HepG2 (cell line): ENCODE results near the gene LRRC43. TPM values are rescaled to one million over a fixed set of nuclear protein-coding genes. Genes with fewer than 3 reads are reported as not detected.

ENCODE experiments used
- CENPX ChIP-seq: sonication (generic); formaldehyde crosslinking; IDR thresholded peaks from 2 replicates; pipeline ENCODE4 v1.9.0; 2021; ENCODE audit warnings: mild to moderate bottlenecking, missing genetic modification reagents, moderate library complexity
- GZF1 ChIP-seq: sonication (generic); formaldehyde crosslinking; IDR thresholded peaks from 2 replicates; pipeline ENCODE4 v1.5.1; 2020; ENCODE audit warnings: mild to moderate bottlenecking, missing genetic modification reagents
- HDAC2 ChIP-seq: sonication (generic); formaldehyde crosslinking; IDR thresholded peaks from 2 replicates; pipeline ENCODE4 v1.4.0; 2020; ENCODE audit warnings: missing genetic modification reagents
- HMGA1 ChIP-seq: sonication (generic); formaldehyde crosslinking; conservative IDR thresholded peaks from 2 replicates; pipeline ENCODE4 v1.4.0; 2020; ENCODE audit warnings: missing genetic modification reagents
- KDM5A ChIP-seq: fragments of 200-600 bp; sonication (generic); IDR thresholded peaks from 2 replicates; pipeline ENCODE4 v1.7.0; 2018; ENCODE audit warnings: antibody characterized with exemption, mild to moderate bottlenecking, low read length, borderline replicate concordance
- NFE2 ChIP-seq: sonication (generic); formaldehyde crosslinking; IDR thresholded peaks from 2 replicates; pipeline ENCODE4 v1.4.0; 2020; ENCODE audit warnings: missing genetic modification reagents
- NFKB2 ChIP-seq: sonication (generic); formaldehyde crosslinking; IDR thresholded peaks from 2 replicates; pipeline ENCODE4 v1.4.0; 2020; ENCODE audit warnings: missing genetic modification reagents, borderline replicate concordance
- SMARCC2 ChIP-seq: fragments of 450-650 bp; IDR thresholded peaks from 2 replicates; pipeline ENCODE4 v1.6.1; 2017; ENCODE audit warnings: antibody characterized with exemption, mild to moderate bottlenecking
- SMC3 ChIP-seq: IDR thresholded peaks from 2 replicates; pipeline ENCODE4 v1.6.1; 2011; ENCODE audit warnings: low read length, improper control_type of control experiment
- SP5 ChIP-seq: IDR thresholded peaks from 2 replicates; pipeline ENCODE4 v1.6.1; 2016; ENCODE audit warnings: low read depth, borderline replicate concordance
- SRF ChIP-seq: IDR thresholded peaks from 2 replicates; pipeline ENCODE4 v1.6.1; 2011; ENCODE audit warnings: mild to moderate bottlenecking, low read depth, low read length, moderate library complexity
- ZBTB1 ChIP-seq: sonication (generic); formaldehyde crosslinking; IDR thresholded peaks from 2 replicates; pipeline ENCODE4 v1.4.0; 2020; ENCODE audit warnings: missing genetic modification reagents, borderline replicate concordance
- ZFY ChIP-seq: sonication (generic); formaldehyde crosslinking; IDR thresholded peaks from 2 replicates; pipeline ENCODE4 v1.4.0; 2020; ENCODE audit warnings: missing genetic modification reagents
- ZNF260 ChIP-seq: sonication (generic); formaldehyde crosslinking; IDR thresholded peaks from 2 replicates; pipeline ENCODE4 v1.4.0; 2020; ENCODE audit warnings: missing genetic modification reagents, low read depth, mild to moderate bottlenecking, borderline replicate concordance
- ZNF354B ChIP-seq: sonication (generic); formaldehyde crosslinking; IDR thresholded peaks from 2 replicates; pipeline ENCODE4 v1.8.0; 2022; ENCODE audit warnings: mild to moderate bottlenecking, missing genetic modification reagents
- ZNF670 ChIP-seq: sonication (generic); formaldehyde crosslinking; IDR thresholded peaks from 2 replicates; pipeline ENCODE4 v1.8.0; 2022; ENCODE audit warnings: mild to moderate bottlenecking, missing genetic modification reagents, borderline replicate concordance
- polyA plus RNA-seq, 8 experiments: library from polyadenylated mRNA; depleted of rRNA in 3 of 8; stranded (reverse) in 7 of 8; unstranded in 1 of 8; fragments of >200 nt; fragmentation: Illumina TruSeq in 4 of 8; extraction: Trizol in 4 of 8; gene quantifications; 2 replicates each; pipeline versions ENCODE4 v1.2.1 to v1.2.3, GENCODE V29; 2011 to 2016; ENCODE audit warnings: low read depth in 4 of 8, missing spikeins in 1 of 8, mixed read lengths in 1 of 8; ENCODE audit not compliant: insufficient read depth in 1 of 8
- total RNA-seq, 5 experiments: library from RNA; depleted of rRNA; stranded (reverse); fragments of >200 nt; fragmentation: Illumina TruSeq; extraction: Trizol; gene quantifications; 2 replicates each; pipeline ENCODE4 v1.2.3, GENCODE V29; 2016; ENCODE audit warnings: low read depth in 1 of 5
- TF ChIP-seq, protein P1 (sequence below): sonication (generic); formaldehyde crosslinking; IDR thresholded peaks from 2 replicates; pipeline ENCODE4 v1.5.0; 2020; ENCODE audit warnings: mild to moderate bottlenecking, missing genetic modification reagents, moderate library complexity
- TF ChIP-seq, protein P2 (sequence below): sonication (generic); formaldehyde crosslinking; IDR thresholded peaks from 2 replicates; pipeline ENCODE4 v1.9.0; 2021; ENCODE audit warnings: missing genetic modification reagents, mild to moderate bottlenecking, borderline replicate concordance
- TF ChIP-seq, protein P3 (sequence below): sonication (generic); formaldehyde crosslinking; IDR thresholded peaks from 2 replicates; pipeline ENCODE4 v1.5.0; 2020; ENCODE audit warnings: missing genetic modification reagents
- TF ChIP-seq, protein P4 (sequence below): sonication (generic); formaldehyde crosslinking; IDR thresholded peaks from 2 replicates; pipeline ENCODE4 v1.8.0; 2022; ENCODE audit warnings: missing genetic modification reagents, mild to moderate bottlenecking, moderate library complexity, borderline replicate concordance
- TF ChIP-seq, protein P5 (sequence below): sonication (generic); formaldehyde crosslinking; IDR thresholded peaks from 2 replicates; pipeline ENCODE4 v1.5.0; 2020; ENCODE audit warnings: missing genetic modification reagents
- TF ChIP-seq, protein P6 (sequence below): sonication (generic); formaldehyde crosslinking; IDR thresholded peaks from 2 replicates; pipeline ENCODE4 v1.5.0; 2020; ENCODE audit warnings: missing genetic modification reagents

Gene LRRC43
- total and polyA plus RNA-seq, 2 of the 13 experiments (the other 11 are each of a cell fraction or from before 2014, with no cell fraction given): not detected

DNA sequence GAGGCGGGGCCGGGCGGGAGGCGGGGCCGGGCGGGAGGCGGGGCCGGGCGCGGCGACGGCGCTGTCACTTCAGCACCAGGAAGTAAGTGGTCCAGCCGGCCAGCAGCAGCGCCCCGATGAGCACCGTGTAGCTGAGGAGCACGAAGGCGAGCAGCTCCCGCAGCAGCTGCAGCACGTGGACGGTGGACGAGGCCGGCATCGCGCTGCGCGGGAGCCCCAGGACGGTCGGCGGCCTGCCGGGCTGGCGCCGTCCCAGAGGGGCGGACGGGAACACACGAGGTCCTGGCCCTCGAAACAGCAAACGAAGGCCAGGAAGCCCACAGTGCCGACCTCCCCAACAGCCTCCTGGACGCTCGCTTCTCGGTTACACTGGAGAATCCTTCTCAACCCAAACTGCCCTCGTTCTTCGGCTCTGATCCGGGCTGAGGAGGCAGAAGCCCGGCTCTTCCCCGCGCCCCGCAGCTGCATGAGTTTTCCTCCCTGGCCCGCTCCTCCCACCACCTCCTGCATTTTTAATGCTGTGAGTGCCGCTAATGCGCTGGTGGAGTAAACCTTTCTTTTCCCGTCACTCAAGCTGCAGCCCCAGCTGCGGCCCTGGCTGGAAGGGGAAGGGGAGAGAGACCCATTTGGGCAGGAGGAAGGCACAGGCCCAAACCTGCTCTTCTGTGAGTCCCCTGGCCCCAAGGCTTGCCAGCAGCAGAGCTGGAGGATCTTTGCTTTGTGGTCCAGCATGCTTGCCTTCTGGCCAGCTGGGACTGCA, 43.6 kb downstream of the LRRC43 start (continued):
- peak; percentile 94 for TF ChIP-seq NFKB2 (CRISPR knock-in tag)
- TF ChIP-seq CENPX (CRISPR knock-in tag): no peak
- TF ChIP-seq SMC3: no peak
- TF ChIP-seq NFE2: no peak
- TF ChIP-seq SMARCC2: no peak
- TF ChIP-seq, protein P1, sequence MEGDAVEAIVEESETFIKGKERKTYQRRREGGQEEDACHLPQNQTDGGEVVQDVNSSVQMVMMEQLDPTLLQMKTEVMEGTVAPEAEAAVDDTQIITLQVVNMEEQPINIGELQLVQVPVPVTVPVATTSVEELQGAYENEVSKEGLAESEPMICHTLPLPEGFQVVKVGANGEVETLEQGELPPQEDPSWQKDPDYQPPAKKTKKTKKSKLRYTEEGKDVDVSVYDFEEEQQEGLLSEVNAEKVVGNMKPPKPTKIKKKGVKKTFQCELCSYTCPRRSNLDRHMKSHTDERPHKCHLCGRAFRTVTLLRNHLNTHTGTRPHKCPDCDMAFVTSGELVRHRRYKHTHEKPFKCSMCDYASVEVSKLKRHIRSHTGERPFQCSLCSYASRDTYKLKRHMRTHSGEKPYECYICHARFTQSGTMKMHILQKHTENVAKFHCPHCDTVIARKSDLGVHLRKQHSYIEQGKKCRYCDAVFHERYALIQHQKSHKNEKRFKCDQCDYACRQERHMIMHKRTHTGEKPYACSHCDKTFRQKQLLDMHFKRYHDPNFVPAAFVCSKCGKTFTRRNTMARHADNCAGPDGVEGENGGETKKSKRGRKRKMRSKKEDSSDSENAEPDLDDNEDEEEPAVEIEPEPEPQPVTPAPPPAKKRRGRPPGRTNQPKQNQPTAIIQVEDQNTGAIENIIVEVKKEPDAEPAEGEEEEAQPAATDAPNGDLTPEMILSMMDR (CRISPR knock-in tag): no peak
- no peak for TF ChIP-seq SRF
- TF ChIP-seq, protein P2, sequence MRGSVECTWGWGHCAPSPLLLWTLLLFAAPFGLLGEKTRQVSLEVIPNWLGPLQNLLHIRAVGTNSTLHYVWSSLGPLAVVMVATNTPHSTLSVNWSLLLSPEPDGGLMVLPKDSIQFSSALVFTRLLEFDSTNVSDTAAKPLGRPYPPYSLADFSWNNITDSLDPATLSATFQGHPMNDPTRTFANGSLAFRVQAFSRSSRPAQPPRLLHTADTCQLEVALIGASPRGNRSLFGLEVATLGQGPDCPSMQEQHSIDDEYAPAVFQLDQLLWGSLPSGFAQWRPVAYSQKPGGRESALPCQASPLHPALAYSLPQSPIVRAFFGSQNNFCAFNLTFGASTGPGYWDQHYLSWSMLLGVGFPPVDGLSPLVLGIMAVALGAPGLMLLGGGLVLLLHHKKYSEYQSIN (CRISPR knock-in tag): no peak
- no peak for TF ChIP-seq ZNF670 (CRISPR knock-in tag)
- no peak for TF ChIP-seq ZNF260
- TF ChIP-seq, protein P3, sequence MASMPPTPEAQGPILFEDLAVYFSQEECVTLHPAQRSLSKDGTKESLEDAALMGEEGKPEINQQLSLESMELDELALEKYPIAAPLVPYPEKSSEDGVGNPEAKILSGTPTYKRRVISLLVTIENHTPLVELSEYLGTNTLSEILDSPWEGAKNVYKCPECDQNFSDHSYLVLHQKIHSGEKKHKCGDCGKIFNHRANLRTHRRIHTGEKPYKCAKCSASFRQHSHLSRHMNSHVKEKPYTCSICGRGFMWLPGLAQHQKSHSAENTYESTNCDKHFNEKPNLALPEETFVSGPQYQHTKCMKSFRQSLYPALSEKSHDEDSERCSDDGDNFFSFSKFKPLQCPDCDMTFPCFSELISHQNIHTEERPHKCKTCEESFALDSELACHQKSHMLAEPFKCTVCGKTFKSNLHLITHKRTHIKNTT (CRISPR knock-in tag): no peak
- no peak for TF ChIP-seq HDAC2 (CRISPR knock-in tag)
- no peak for TF ChIP-seq SP5 (CRISPR knock-in tag)
- TF ChIP-seq, protein P4, sequence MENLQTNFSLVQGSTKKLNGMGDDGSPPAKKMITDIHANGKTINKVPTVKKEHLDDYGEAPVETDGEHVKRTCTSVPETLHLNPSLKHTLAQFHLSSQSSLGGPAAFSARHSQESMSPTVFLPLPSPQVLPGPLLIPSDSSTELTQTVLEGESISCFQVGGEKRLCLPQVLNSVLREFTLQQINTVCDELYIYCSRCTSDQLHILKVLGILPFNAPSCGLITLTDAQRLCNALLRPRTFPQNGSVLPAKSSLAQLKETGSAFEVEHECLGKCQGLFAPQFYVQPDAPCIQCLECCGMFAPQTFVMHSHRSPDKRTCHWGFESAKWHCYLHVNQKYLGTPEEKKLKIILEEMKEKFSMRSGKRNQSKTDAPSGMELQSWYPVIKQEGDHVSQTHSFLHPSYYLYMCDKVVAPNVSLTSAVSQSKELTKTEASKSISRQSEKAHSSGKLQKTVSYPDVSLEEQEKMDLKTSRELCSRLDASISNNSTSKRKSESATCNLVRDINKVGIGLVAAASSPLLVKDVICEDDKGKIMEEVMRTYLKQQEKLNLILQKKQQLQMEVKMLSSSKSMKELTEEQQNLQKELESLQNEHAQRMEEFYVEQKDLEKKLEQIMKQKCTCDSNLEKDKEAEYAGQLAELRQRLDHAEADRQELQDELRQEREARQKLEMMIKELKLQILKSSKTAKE: no peak; the same call in 1 of the 2 replicates
- TF ChIP-seq ZFY (CRISPR knock-in tag): peak; percentile 71
- no peak for TF ChIP-seq HMGA1 (CRISPR knock-in tag)
- TF ChIP-seq, protein P5, sequence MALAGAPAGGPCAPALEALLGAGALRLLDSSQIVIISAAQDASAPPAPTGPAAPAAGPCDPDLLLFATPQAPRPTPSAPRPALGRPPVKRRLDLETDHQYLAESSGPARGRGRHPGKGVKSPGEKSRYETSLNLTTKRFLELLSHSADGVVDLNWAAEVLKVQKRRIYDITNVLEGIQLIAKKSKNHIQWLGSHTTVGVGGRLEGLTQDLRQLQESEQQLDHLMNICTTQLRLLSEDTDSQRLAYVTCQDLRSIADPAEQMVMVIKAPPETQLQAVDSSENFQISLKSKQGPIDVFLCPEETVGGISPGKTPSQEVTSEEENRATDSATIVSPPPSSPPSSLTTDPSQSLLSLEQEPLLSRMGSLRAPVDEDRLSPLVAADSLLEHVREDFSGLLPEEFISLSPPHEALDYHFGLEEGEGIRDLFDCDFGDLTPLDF (CRISPR knock-in tag): no peak
- TF ChIP-seq GZF1 (CRISPR knock-in tag): no peak; the same call in 1 of the 2 replicates
- TF ChIP-seq, protein P6, sequence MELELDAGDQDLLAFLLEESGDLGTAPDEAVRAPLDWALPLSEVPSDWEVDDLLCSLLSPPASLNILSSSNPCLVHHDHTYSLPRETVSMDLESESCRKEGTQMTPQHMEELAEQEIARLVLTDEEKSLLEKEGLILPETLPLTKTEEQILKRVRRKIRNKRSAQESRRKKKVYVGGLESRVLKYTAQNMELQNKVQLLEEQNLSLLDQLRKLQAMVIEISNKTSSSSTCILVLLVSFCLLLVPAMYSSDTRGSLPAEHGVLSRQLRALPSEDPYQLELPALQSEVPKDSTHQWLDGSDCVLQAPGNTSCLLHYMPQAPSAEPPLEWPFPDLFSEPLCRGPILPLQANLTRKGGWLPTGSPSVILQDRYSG (CRISPR knock-in tag): peak; percentile 97
- no peak for TF ChIP-seq KDM5A
- TF ChIP-seq ZNF354B (CRISPR knock-in tag): no peak
- peak; percentile 73; the same call in 1 of the 2 replicates for TF ChIP-seq ZBTB1 (CRISPR knock-in tag)
